WTC11 (cell line): ENCODE measurements around the gene TOPAZ1. TPM values are rescaled to one million over a fixed set of nuclear protein-coding genes. Genes with fewer than 3 reads are reported as not detected.

Experiments
- ATAC-seq: fragments of 200-7000 bp; cut with Tn5 transposase; 2 replicates; pipeline ENCODE4 v1.10.0; 2021; ENCODE audit warnings: mild to moderate bottlenecking, moderate library complexity
- CTCF ChIA-PET: fragments of 300-600 bp; sonication (Branson Sonifier 250); formaldehyde crosslinking; loops from one replicate; lab custom pipeline; 2021; ENCODE audit warnings: antibody characterized with exemption; lab: Charles Lee
- POLR2A ChIA-PET: fragments of 350-600 bp; sonication (Branson Sonifier 250); formaldehyde crosslinking; loops from one replicate; lab custom pipeline; 2021; ENCODE audit warnings: antibody characterized with exemption; lab: Charles Lee
- DNase-seq: peaks from one replicate; pipeline ENCODE4 v3.0.0; 2021; ENCODE audit warnings: low spot score
- H3K27ac Mint-ChIP-seq: 2 replicates; pipeline ENCODE4 v1.8.0; 2021; ENCODE audit warnings: mixed read lengths
- H3K27me3 Mint-ChIP-seq: 2 replicates; pipeline ENCODE4 v1.8.0; 2021; ENCODE audit warnings: low read depth, mild to moderate bottlenecking, moderate library complexity, mixed read lengths
- H3K36me3 Mint-ChIP-seq: 2 replicates; pipeline ENCODE4 v1.8.0; 2021; ENCODE audit warnings: mixed read lengths
- H3K4me1 Mint-ChIP-seq: 2 replicates; pipeline ENCODE4 v1.8.0; 2022; ENCODE audit warnings: mixed read lengths
- H3K4me3 Mint-ChIP-seq: 2 replicates; pipeline ENCODE4 v1.8.0; 2021; ENCODE audit warnings: mild to moderate bottlenecking, moderate library complexity, mixed read lengths
- H3K9me3 Mint-ChIP-seq: 2 replicates; pipeline ENCODE4 v1.8.0; 2021; ENCODE audit warnings: mixed read lengths
- CREB1 ChIP-seq: sonication (generic); formaldehyde crosslinking; IDR thresholded peaks from 2 replicates; pipeline ENCODE4 v1.8.0; 2023; ENCODE audit warnings: mild to moderate bottlenecking, missing genetic modification reagents
- ETV6 ChIP-seq: sonication (generic); formaldehyde crosslinking; IDR thresholded peaks from 2 replicates; pipeline ENCODE4 v1.8.1; 2022; ENCODE audit warnings: mild to moderate bottlenecking, missing genetic modification reagents
- FOXK1 ChIP-seq: sonication (generic); formaldehyde crosslinking; IDR thresholded peaks from 2 replicates; pipeline ENCODE4 v1.8.0; 2022; ENCODE audit warnings: mild to moderate bottlenecking, moderate library complexity, missing genetic modification reagents
- GABPB1 ChIP-seq: sonication (generic); formaldehyde crosslinking; IDR thresholded peaks from 2 replicates; pipeline ENCODE4 v1.8.1; 2023; ENCODE audit warnings: mild to moderate bottlenecking, missing genetic modification reagents
- GTF2I ChIP-seq: fragments of 250-450 bp; sonication (Bioruptor Pico); conservative IDR thresholded peaks from 2 replicates; pipeline ENCODE4 v1.4.0; 2021; ENCODE audit warnings: mild to moderate bottlenecking
- IRF2 ChIP-seq: sonication (generic); formaldehyde crosslinking; IDR thresholded peaks from 2 replicates; pipeline ENCODE4 v1.8.0; 2022; ENCODE audit warnings: low read depth, missing genetic modification reagents, borderline replicate concordance
- JAZF1 ChIP-seq: fragments of 250-450 bp; sonication (Bioruptor Pico); IDR thresholded peaks from 2 replicates; pipeline ENCODE4 v1.9.0; 2021; ENCODE audit warnings: moderate library complexity, mild to moderate bottlenecking, inconsistent platforms
- NFATC4 ChIP-seq: fragments of 250-450 bp; sonication (Bioruptor Pico); IDR thresholded peaks from 2 replicates; pipeline ENCODE4 v1.9.0; 2021; ENCODE audit warnings: mild to moderate bottlenecking
- NFYB ChIP-seq: sonication (generic); formaldehyde crosslinking; conservative IDR thresholded peaks from 2 replicates; pipeline ENCODE4 v1.8.0; 2022; ENCODE audit warnings: low read depth, missing genetic modification reagents
- NR1H2 ChIP-seq: sonication (generic); formaldehyde crosslinking; IDR thresholded peaks from 2 replicates; pipeline ENCODE4 v1.9.0; 2021; ENCODE audit warnings: mild to moderate bottlenecking, moderate library complexity, missing genetic modification reagents
- NR3C1 ChIP-seq: sonication (generic); formaldehyde crosslinking; conservative IDR thresholded peaks from 2 replicates; pipeline ENCODE4 v1.8.1; 2023; ENCODE audit warnings: low read depth, mild to moderate bottlenecking, missing genetic modification reagents
- SP1 ChIP-seq: sonication (generic); formaldehyde crosslinking; conservative IDR thresholded peaks from 2 replicates; pipeline ENCODE4 v1.8.1; 2022; ENCODE audit warnings: missing genetic modification reagents
- TCF7 ChIP-seq: sonication (generic); formaldehyde crosslinking; IDR thresholded peaks from 2 replicates; pipeline ENCODE4 v1.8.0; 2022; ENCODE audit warnings: mild to moderate bottlenecking, low read depth, missing genetic modification reagents, moderate library complexity
- TEAD4 ChIP-seq: sonication (generic); formaldehyde crosslinking; IDR thresholded peaks from 2 replicates; pipeline ENCODE4 v1.8.0; 2022; ENCODE audit warnings: mild to moderate bottlenecking, missing genetic modification reagents
- TP53 ChIP-seq: sonication (generic); formaldehyde crosslinking; IDR thresholded peaks from 2 replicates; pipeline ENCODE4 v1.8.1; 2023; ENCODE audit warnings: mild to moderate bottlenecking, missing genetic modification reagents
- ZNF232 ChIP-seq: sonication (generic); formaldehyde crosslinking; IDR thresholded peaks from 2 replicates; pipeline ENCODE4 v1.8.0; 2022; ENCODE audit warnings: mild to moderate bottlenecking, missing genetic modification reagents
- ZNF396 ChIP-seq: fragments of 250-450 bp; sonication (Bioruptor Pico); IDR thresholded peaks from 2 replicates; pipeline ENCODE4 v1.8.0; 2021; ENCODE audit warnings: mild to moderate bottlenecking, moderate library complexity, borderline replicate concordance
- total RNA-seq: library from RNA; stranded (reverse); gene quantifications from 3 replicates; pipeline ENCODE4 v1.2.3, GENCODE V29; 2021
- TF ChIP-seq, protein P1 (sequence below): sonication (generic); formaldehyde crosslinking; IDR thresholded peaks from 2 replicates; pipeline ENCODE4 v1.8.1; 2022; ENCODE audit warnings: low read depth, mild to moderate bottlenecking, moderate library complexity, missing genetic modification reagents, borderline replicate concordance
- TF ChIP-seq, protein P2 (sequence below): fragments of 200-600 bp; IDR thresholded peaks from 2 replicates; pipeline ENCODE4 v1.8.0; 2022; ENCODE audit warnings: antibody characterized with exemption
- TF ChIP-seq, protein P3 (sequence below): sonication (generic); formaldehyde crosslinking; IDR thresholded peaks from 2 replicates; pipeline ENCODE4 v1.8.1; 2023; ENCODE audit warnings: mild to moderate bottlenecking, missing genetic modification reagents, moderate library complexity
- TF ChIP-seq, protein P4 (sequence below): sonication (generic); formaldehyde crosslinking; conservative IDR thresholded peaks from 2 replicates; pipeline ENCODE4 v1.8.1; 2022; ENCODE audit warnings: mild to moderate bottlenecking, missing genetic modification reagents

The TOPAZ1 gene
- total RNA-seq, 1 experiment from 2014 or later, result not detected

DNA sequence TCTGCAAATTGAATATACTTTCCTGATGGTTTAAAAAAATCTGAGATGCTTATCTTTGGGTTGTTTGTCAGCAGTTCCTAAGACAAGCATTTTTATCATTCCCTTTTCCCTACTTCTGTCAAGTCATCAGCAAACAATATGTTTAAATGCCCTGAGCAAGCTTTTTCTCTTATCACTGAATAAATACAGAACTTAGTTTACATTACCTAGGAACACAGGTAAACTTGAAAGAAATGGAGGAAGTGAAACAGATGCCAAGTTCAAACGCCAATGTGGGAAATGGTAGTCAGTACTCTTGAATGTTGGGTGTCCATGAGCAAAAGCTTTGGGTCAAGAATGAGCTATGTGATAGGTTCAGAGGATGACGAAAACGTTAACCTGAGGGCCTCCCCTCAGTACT, 79.6 kb downstream of the TOPAZ1 start:
- Mint-ChIP-seq H3K4me1 (peaks cover 3% of the 10 kb centered on the region; the same call in 1 of the 2 replicates), H3K36me3 (no peaks in the 10 kb centered on the region), H3K27ac (no peak overlapping the region), H3K4me3 (no peak overlapping the region), H3K9me3 (no peaks in the 10 kb centered on the region), H3K27me3 (peaks cover 4% of the 10 kb centered on the region; the same call in 1 of the 2 replicates)
- no peak for DNase-seq
- no peak for ATAC-seq
- POLR2A ChIA-PET, result interaction anchor here (0.5 to 0.6 kb wide), 2 partner anchors 147 to 853 kb away, joined by 3 to 9 read pairs; no protein-coding TSS in a partner anchor
- CTCF ChIA-PET, result interaction anchor here (0.6 kb wide), 1 partner anchor 11 kb away, joined by 3 read pairs; no protein-coding TSS in a partner anchor
- no peak for TF ChIP-seq FOXK1 (CRISPR knock-in tag)
- 0 out of 2 replicates have a peak, but pooled peaks have one; percentile 23 for TF ChIP-seq GABPB1 (CRISPR knock-in tag)
- TF ChIP-seq TEAD4 (CRISPR knock-in tag), result no peak
- TF ChIP-seq NR1H2 (CRISPR knock-in tag), result no peak

DNA sequence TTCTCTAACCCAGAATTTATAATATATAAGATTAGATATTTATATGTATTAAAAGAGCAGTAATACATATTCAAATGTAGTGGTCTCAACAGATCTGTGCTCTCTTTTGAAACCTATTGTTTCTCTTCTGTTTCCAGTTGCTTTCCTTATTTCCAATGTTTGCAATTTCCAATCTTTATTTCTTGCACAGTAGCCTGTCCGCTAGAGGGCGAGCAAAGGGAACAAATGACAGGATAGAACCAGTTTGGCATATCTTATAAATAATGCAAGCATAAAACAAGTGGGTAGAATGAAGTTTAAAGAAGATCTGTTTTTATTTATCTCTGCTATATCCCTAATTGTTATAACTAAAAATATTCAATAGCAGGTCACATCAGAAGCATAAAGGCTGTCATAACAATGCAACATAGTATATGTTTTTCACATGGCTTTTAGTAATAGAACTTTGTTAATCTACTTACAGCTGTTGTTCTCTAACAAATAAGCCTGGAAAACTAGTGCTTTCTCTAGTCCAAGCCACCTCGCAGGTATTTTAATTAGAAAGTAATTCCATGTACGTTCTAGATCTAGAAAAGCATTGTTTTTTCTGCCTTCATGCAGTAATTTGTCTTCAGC, 81.8 kb downstream of the TOPAZ1 start:
- DNase-seq (peak; percentile 57), ATAC-seq (no peak)
- no peak overlapping the region for H3K27ac Mint-ChIP-seq
- H3K4me3 Mint-ChIP-seq, result no peak overlapping the region
- ChIA-PET CTCF (interaction anchor here (0.6 to 1.5 kb wide), 5 partner anchors 10 to 188 kb away, joined by 3 to 6 read pairs (median 3); partner anchors contain the start of gene TCAIM), POLR2A (no interaction called here)
- peaks cover 4% of the 10 kb centered on the region; the same call in 1 of the 2 replicates for H3K27me3 Mint-ChIP-seq
- peaks cover 3% of the 10 kb centered on the region; the same call in 1 of the 2 replicates for H3K4me1 Mint-ChIP-seq
- no peaks in the 10 kb centered on the region for H3K36me3 Mint-ChIP-seq
- no peaks in the 10 kb centered on the region for H3K9me3 Mint-ChIP-seq
- TF ChIP-seq, protein P1, sequence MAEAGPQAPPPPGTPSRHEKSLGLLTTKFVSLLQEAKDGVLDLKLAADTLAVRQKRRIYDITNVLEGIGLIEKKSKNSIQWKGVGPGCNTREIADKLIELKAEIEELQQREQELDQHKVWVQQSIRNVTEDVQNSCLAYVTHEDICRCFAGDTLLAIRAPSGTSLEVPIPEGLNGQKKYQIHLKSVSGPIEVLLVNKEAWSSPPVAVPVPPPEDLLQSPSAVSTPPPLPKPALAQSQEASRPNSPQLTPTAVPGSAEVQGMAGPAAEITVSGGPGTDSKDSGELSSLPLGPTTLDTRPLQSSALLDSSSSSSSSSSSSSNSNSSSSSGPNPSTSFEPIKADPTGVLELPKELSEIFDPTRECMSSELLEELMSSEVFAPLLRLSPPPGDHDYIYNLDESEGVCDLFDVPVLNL (CRISPR knock-in tag), result no peak
- TF ChIP-seq, protein P2, sequence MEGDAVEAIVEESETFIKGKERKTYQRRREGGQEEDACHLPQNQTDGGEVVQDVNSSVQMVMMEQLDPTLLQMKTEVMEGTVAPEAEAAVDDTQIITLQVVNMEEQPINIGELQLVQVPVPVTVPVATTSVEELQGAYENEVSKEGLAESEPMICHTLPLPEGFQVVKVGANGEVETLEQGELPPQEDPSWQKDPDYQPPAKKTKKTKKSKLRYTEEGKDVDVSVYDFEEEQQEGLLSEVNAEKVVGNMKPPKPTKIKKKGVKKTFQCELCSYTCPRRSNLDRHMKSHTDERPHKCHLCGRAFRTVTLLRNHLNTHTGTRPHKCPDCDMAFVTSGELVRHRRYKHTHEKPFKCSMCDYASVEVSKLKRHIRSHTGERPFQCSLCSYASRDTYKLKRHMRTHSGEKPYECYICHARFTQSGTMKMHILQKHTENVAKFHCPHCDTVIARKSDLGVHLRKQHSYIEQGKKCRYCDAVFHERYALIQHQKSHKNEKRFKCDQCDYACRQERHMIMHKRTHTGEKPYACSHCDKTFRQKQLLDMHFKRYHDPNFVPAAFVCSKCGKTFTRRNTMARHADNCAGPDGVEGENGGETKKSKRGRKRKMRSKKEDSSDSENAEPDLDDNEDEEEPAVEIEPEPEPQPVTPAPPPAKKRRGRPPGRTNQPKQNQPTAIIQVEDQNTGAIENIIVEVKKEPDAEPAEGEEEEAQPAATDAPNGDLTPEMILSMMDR, result peak; percentile 29; the same call in 1 of the 2 replicates

DNA sequence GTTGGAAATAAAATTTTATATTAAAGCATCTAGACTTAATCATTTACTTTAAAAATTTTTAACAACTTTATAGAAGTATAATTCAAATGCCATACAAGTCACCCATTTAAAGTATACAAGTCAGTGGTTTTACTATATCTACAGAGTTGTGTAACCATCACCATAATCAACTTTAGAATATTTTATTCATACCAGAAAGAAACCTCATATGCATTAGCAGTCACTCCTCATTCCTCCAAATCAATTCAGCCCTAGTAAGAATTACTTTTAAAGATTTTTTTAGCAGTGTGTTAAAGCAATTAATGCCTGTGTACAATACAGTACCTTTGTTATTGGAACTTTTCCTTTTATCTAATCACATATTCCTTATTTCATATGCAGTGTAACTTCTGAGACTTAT, 82.9 kb downstream of the TOPAZ1 start:
- Mint-ChIP-seq H3K27ac (no peak overlapping the region), H3K9me3 (no peaks in the 10 kb centered on the region), H3K36me3 (no peaks in the 10 kb centered on the region), H3K27me3 (peaks cover 4% of the 10 kb centered on the region; the same call in 1 of the 2 replicates), H3K4me1 (no peaks in the 10 kb centered on the region), H3K4me3 (no peak overlapping the region)
- DNase-seq, result no peak
- ChIA-PET POLR2A (no interaction called here), CTCF (no interaction called here)
- no peak for TF ChIP-seq IRF2 (CRISPR knock-in tag)
- TF ChIP-seq TEAD4 (CRISPR knock-in tag), result no peak
- no peak for TF ChIP-seq SP1 (CRISPR knock-in tag)
- no peak for TF ChIP-seq CREB1 (CRISPR knock-in tag)
- TF ChIP-seq, protein P3, sequence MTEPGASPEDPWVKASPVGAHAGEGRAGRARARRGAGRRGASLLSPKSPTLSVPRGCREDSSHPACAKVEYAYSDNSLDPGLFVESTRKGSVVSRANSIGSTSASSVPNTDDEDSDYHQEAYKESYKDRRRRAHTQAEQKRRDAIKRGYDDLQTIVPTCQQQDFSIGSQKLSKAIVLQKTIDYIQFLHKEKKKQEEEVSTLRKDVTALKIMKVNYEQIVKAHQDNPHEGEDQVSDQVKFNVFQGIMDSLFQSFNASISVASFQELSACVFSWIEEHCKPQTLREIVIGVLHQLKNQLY, result no peak
- TF ChIP-seq TCF7, result no peak
- no peak for TF ChIP-seq ZNF232 (CRISPR knock-in tag)
- no peak for TF ChIP-seq NR1H2 (CRISPR knock-in tag)
- TF ChIP-seq NR3C1 (CRISPR knock-in tag), result no peak
- TF ChIP-seq FOXK1 (CRISPR knock-in tag), result no peak
- no peak for TF ChIP-seq NFYB (CRISPR knock-in tag)
- TF ChIP-seq JAZF1, result no peak
- no peak for TF ChIP-seq ETV6 (CRISPR knock-in tag)
- TF ChIP-seq, protein P4, sequence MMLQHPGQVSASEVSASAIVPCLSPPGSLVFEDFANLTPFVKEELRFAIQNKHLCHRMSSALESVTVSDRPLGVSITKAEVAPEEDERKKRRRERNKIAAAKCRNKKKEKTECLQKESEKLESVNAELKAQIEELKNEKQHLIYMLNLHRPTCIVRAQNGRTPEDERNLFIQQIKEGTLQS, result no peak
- TF ChIP-seq GTF2I (CRISPR knock-in tag), result no peak
- TF ChIP-seq ZNF396 (CRISPR knock-in tag), result no peak
- no peak for TF ChIP-seq TP53 (CRISPR knock-in tag)
- no peak for TF ChIP-seq NFATC4 (CRISPR knock-in tag)
- TF ChIP-seq, all 79 proteins: peak for 0
- no peak for ATAC-seq
